ENCODE data around the gene KLHL14.

Gene KLHL14

DNA sequence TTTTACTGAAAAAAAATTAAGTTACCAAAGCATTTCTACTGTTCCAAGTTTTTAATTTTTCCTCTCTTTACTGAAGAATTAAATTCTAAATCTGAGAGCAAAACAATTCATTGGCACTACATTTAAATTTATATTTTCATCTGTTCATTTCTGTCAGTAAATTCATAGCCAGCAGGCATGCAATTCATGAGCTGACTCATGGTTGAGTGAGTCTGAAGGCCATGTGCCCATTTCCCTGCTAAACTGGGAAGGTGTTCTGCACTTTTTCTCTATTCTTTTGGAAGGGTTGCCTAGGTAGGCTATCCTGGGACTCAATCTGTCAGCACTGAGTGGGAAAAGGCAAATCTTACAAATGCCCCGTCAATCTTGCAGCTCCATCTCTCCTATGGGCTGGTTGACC lies 88.7 kb downstream of the KLHL14 start:
- peak; percentile 39 for DNase-seq (ENCODE audit: low read depth)
- H3K4me3 ChIP-seq (ENCODE audit: low read length): no peak overlapping the region
- TF ChIP-seq CTCF (IDR thresholded peaks at IDR 0.05; ENCODE audit: insufficient read depth, low read depth, low read length, missing control alignments): no peak

GRCh38 chr18:32683044-32683443 lies 89.8 kb downstream of the KLHL14 start:
- DNase-seq (ENCODE audit: low read depth): no peak
- no peak for TF ChIP-seq CTCF (IDR thresholded peaks at IDR 0.05; ENCODE audit: insufficient read depth, low read depth, low read length, missing control alignments)
- no peak overlapping the region for H3K4me3 ChIP-seq (ENCODE audit: low read length)

GRCh38 chr18:32677578-32677977 lies 95.2 kb downstream of the KLHL14 start:
- TF ChIP-seq CTCF (IDR thresholded peaks at IDR 0.05; ENCODE audit: insufficient read depth, low read depth, low read length, missing control alignments): no peak
- DNase-seq (ENCODE audit: low read depth): no peak
- no peak overlapping the region for H3K4me3 ChIP-seq (ENCODE audit: low read length)

GRCh38 chr18:32674491-32674890 lies 98.3 kb downstream of the KLHL14 start:
- TF ChIP-seq CTCF (IDR thresholded peaks at IDR 0.05; ENCODE audit: insufficient read depth, low read depth, low read length, missing control alignments): peak; percentile 42
- peak; percentile 35 for DNase-seq (ENCODE audit: low read depth)
- no peak overlapping the region for H3K4me3 ChIP-seq (ENCODE audit: low read length)

GRCh38 chr18:32672398-32672797 lies 100.4 kb downstream of the KLHL14 start:
- no peak overlapping the region for H3K4me3 ChIP-seq (ENCODE audit: low read length)
- DNase-seq (ENCODE audit: low read depth): no peak
- no peak for TF ChIP-seq CTCF (IDR thresholded peaks at IDR 0.05; ENCODE audit: insufficient read depth, low read depth, low read length, missing control alignments)

GRCh38 chr18:32670727-32671126 lies 102.1 kb downstream of the KLHL14 start:
- DNase-seq (ENCODE audit: low read depth): no peak

More at GRCh38 chr18:32670727-32671126, 102.1 kb downstream of the KLHL14 start:
- no peak overlapping the region for H3K4me3 ChIP-seq (ENCODE audit: low read length)
- no peak for TF ChIP-seq CTCF (IDR thresholded peaks at IDR 0.05; ENCODE audit: insufficient read depth, low read depth, low read length, missing control alignments)
